Erythroblast (primary cell): ENCODE data around the gene LRRC46.

ENCODE experiments used
- DNase-seq, 2 experiments: peaks; one replicate each; lab custom pipeline; 2025; lab: John Stamatoyannopoulos, UW
- GATA1 ChIP-seq: IDR thresholded peaks from 2 replicates; pipeline ENCODE4 v1.6.1; 2011; ENCODE audit warnings: low read depth, mild to moderate bottlenecking, control low read depth, low read length, moderate library complexity
- POLR2A ChIP-seq: IDR thresholded peaks from 2 replicates; pipeline ENCODE4 v1.6.1; 2011; ENCODE audit warnings: mild to moderate bottlenecking, low read length

LRRC46 gene

DNA sequence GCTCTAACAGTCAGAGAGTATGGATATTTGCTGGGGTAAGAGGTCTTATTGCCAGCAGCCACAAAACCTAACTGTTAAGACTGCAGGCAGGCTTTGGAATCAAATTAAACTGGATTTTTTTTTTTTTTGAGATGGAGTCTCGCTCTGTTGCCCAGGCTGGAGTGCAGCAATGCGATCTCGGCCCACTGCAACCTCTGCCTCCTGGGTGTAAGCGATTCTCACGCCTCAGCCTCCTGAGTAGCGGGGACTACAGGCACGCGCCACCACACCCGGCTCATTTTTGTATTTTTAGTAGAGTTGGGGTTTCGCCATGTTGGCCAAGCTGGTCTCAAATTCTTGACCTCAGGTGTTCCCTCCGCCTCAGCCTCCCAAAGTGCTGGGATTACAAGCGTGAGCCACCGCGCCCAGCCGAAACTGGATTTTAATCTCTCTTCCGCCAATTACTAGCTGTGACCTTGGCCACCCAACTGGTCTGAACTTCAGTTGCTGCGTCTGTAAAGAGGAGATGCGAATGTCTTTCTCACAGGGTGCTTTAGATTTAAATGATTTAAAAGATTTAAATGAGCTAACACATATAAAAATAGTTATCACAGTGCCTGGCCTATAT is 971 bp upstream of the LRRC46 start:
- no peak for DNase-seq
- TF ChIP-seq GATA1 (no peak), POLR2A (no peak)

DNA sequence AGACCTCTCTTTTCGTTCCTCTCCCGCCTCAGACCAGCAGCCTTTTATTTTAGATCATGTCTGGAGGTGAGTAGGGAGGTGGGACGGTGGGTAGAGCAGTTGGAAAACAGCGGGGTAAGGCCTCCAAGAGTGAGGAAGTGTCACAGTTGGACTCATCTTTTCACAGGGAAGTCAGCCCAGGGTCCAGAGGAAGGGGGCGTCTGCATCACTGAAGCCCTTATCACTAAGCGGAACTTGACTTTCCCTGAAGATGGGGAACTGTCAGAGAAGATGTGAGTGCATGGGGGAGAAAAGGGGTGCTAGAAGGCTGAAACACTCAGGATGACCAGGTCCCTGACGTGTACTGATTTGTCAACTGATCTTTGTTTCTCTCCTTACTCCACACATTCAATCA is 461 bp downstream of the LRRC46 start:
- TF ChIP-seq GATA1: no peak
- TF ChIP-seq POLR2A: no peak
- peak in 1 of 2 experiments; percentile 35 for DNase-seq

DNA sequence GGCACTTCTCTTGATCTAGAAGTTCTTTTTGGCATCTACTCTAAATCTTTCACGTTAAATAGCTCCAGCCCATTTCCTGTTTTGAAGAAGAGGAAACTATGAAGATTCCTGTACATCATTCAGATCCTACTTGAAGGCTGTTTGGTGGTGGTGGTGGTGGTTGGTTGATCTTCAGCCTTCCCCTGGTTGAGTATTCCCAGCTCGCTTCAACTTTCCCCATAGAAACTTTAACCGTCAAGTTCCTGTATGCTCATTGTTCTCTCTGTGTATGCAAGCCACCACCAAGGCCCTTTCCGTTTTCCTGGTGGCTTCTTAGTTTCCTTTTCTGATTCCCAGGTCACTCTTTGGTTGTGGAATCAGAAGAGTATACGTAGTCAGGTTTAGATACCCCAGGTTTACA is 3.3 kb downstream of the LRRC46 start:
- no peak for DNase-seq
- no peak for TF ChIP-seq GATA1
- no peak for TF ChIP-seq POLR2A

DNA sequence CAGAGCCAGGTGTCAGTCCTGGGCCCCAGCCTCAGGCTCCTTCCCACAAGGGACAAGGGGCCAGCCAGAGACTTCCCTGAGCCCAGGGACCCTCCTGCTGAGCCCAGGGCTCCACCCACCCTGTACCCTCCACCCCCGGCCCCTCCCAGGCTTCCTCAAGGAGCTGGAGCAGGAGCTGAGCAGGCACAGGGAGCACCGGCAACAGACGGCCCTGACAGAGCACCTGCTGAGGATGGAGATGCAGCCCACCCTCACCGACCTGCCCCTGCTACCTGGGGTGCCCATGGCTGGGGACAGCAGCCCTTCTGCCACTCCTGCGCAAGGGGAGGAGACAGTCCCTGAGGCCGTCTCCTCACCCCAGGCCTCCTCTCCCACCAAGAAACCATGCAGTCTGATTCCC is 5.1 kb downstream of the LRRC46 start:
- DNase-seq: no peak
- no peak for TF ChIP-seq GATA1

DNA sequence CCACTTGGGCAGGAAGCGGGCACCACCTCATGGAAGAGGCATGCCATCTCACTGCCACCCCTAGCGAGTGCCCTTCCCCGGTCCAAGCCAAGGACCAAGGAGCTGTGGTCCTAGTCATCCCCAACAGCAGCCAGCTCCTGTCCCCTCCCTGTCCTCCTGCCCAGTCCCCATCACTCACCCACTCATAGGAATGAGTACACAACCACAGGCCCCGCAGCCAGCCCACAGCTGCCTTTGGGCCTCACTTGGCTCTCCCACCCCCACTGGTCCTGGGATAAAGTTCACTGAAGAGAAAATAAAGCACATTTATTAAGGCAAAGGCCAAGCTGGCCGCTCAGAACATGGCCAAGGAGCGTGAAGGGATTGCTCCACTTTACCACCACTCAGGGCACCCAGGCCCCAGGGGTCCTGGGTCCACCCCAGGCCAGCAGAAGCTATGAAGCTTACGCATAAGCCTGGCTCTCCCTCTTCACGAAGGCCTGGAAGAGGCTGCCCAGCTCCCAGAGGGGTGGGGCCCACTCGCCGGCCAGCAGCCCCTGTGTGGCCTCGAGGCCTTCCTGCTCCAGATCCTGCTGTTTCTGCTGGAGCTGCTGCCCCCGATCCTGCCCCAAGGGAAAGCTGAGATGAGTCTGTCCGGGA is 6.0 kb downstream of the LRRC46 start:
- DNase-seq: no peak
- TF ChIP-seq GATA1 (no peak), POLR2A (no peak)

DNA sequence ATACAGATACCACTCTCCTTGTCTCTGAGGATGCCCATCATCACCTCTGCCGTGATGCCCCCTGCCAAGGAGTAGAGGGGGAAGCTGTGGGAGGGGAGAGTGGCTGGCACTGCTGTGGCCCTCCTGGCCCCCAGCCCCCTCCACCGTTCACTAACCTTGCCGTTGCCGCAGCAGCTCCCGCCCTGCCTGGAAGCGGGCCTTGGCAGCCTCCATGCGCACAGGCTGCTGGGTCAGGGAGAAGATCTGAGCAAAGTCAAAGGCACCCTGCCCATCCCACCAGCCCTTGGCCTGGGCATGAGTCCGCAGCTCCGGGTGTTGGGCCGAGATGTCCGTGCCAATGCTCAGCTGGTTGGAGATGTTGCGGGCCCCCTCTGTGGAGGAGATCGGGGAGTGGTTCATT is 7.2 kb downstream of the LRRC46 start:
- DNase-seq: no peak
- TF ChIP-seq GATA1 (no peak), POLR2A (no peak)

DNA sequence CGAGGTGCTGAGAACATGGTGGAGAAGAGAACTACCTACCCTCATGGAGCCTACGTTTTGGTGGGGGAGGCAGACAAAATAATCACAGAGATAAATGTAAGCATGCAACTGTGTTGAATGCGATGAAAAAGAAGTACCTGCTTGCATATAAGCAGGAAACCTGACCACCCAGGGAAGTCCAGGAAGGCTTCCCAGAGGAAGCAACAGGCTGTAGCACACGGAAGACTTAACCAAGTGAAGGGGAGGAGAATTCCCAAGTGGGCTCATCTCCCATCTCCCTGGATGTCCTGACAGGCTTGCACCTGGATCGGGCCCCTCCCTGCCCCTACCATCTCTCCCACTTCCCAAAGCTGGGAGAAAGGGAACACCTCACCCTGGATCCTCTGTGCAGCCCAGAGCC is 7.6 kb downstream of the LRRC46 start:
- DNase-seq: no peak

DNA sequence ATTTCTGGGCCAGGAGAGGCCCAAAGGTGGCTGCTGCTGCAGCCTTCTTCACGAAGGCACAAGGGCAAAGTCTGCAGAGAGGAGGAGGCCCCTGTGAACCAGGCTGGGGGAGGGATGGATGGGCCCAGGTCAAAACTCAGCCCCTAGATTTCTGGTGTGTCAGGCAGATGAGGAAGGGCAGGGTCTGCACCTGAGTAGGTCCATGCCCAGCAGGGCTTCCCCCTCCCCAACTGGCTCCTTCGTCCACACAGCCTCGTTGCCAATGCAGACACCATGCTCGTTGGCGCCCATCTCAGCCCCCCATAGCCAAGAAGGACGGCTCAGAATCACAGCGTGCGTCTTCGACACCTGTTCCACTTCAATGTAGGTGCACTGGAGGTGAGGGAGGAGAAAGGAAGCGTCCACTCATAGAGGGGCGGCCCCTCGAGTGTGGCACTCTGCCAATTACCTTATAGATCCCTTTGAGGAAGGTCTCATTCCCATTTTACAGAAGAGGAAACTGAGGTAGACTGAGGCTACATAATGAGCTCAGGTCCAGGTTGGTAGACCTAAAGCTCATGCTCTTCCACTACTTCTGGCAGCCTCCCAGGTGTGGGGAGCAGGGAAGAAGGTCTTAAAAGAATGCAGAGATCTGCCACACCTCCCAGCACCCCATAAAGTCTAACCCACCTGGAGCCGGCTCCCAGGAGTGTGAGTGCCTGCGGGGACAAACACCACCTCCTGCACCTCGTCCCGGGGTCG is 8.7 kb downstream of the LRRC46 start:
- no peak for TF ChIP-seq GATA1
- no peak for TF ChIP-seq POLR2A
- DNase-seq: no peak

More for the DNA sequence above, 7.6 kb downstream of the LRRC46 start:
- TF ChIP-seq GATA1 (no peak), POLR2A (no peak)

DNA sequence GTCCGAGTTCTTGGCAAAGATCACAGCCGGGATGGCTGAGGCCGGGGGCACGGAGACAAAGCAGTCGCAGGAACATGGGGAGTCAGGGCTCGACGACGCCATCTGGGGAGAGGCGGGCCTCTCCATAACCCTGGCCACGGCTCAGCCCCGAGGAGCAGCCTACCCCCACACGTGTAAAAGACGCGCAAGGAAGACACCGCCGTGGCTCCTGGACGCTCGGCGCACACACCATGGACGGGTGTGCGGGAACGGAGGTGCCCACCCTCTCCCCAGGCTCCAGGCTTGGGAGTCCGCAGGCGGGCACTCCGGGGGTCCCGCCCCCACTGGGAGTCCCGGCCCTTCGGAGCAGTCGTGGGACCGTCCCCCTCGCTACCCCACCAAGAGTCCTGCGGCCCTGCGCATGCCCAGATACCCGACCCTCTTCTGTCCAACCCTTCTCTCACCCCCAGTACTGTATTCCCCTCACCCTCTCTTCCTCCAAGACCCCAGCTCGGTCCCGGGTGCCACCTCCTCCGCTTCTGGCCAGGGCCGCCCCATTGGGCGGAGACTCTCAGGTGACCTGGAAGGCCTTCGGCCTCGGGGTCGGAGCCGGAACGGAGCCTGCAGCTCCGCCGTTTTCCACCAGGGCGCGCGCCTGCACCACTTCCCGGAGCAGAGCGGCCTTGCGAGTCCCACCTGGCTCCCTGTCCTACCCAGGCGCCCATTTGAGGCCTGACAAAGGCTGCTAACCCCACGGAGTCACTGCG is 9.4 kb downstream of the LRRC46 start, which contains the start of gene SCRN2:
SCRN2 (minus strand) TSS at position 532 of the 746 bp plus-strand sequence; CDS start at position 102, 430 bp downstream.
- TF ChIP-seq POLR2A: peak; percentile 38
- TF ChIP-seq GATA1: no peak
- DNase-seq: peak; percentile 85 to 90

DNA sequence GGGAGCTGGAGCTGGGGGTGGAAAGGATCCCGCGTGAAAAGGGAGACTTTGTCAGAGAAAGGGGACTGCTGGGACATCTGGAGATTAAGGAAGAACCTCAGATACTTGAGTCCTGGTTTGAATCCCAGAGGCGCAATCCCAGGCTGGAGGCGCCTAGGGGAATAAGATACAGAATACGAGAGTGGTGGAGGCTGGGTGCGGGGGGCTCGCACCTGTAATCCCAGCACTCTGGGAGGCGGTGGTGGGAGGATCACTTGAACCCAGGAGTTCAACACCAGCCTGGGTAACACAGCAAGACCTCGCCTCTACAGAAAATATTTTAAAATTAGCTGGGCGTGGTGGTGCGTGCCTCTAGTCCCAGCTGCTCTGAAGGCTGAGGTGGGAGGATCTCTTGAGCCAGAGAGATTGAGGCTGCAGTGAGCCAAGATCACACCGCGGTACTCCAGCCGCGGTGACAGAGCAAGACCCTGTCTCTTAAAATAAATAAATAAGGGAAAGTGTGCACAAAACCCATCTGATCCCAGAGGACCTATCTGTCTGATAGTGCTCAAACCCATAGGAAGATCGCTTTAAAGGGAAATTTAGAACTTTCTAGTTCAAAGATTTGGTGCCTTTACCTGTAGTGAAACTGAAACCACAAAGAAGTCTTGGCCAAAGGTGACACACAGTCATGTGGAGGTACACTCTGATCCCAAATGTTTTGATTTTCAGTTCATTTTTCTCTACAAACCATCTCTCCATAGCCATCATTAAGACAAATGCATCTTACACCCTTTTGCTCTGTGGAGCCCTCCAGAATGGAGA is 10.2 kb downstream of the LRRC46 start:
- no peak for TF ChIP-seq POLR2A
- no peak for TF ChIP-seq GATA1
- DNase-seq: no peak

DNA sequence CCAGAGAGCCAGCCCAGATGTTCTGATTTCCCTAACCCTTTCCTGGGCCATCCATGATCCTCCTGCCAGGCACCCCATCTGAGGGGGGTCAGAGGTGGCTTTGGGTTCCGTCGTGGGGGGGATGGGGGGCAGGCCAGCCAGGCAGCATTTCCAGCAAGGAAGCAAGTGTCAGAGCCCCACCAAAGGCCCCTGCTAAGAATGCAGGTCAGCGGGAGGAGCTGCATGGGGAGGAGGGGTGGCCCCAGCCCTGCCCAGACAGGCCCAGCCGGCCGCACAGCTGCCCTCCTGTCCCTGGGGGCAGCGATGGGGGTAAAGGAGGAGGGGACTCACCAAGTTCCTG is 11.9 kb downstream of the LRRC46 start:
- DNase-seq: no peak
- TF ChIP-seq GATA1 (no peak), POLR2A (no peak)

DNA sequence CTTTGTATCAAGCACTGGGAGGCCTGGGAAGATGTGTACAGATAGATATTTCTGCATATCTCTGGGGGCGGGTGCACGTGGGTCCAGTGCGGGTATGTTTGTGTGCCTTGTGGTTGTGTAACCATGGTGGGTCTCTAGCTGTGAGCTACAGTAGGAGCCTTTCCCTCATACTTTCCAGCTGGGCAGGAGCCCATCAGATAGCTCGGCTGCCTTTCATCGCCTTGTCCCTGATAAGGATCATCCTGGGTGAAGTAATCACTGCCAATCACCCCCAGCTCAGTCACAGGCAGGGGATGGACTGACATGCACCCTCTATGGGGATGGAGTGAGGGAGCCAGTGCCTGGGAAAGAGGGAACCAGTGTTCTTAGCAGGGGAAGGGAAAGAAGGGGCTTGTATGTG is 12.8 kb downstream of the LRRC46 start:
- peak in 1 of 2 experiments; percentile 33 for DNase-seq
- TF ChIP-seq POLR2A (no peak), GATA1 (no peak)
